Measurements from ENCODE around the gene RALGAPA1.

DNA sequence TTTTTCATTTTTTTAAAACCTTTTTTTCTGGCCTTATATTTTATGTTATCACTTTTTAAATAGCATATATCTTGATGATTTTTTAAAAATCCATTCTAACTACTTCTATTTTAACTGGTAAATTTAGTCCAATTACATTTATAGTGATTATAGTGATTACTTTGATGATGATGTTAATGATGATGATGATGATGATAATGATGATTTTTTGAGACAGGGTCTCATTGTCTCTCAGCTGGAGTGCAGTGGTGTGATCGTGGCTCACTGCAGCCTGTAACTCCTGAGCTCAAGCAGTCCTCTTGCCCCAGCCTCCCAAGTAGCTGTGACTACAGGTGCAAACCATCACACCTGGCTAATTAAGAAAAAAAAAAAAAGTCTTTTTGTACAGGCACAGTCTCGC, 44.1 kb upstream of the RALGAPA1 start:
- TF ChIP-seq, protein P1, sequence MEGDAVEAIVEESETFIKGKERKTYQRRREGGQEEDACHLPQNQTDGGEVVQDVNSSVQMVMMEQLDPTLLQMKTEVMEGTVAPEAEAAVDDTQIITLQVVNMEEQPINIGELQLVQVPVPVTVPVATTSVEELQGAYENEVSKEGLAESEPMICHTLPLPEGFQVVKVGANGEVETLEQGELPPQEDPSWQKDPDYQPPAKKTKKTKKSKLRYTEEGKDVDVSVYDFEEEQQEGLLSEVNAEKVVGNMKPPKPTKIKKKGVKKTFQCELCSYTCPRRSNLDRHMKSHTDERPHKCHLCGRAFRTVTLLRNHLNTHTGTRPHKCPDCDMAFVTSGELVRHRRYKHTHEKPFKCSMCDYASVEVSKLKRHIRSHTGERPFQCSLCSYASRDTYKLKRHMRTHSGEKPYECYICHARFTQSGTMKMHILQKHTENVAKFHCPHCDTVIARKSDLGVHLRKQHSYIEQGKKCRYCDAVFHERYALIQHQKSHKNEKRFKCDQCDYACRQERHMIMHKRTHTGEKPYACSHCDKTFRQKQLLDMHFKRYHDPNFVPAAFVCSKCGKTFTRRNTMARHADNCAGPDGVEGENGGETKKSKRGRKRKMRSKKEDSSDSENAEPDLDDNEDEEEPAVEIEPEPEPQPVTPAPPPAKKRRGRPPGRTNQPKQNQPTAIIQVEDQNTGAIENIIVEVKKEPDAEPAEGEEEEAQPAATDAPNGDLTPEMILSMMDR (IDR thresholded peaks at IDR 0.05) = no peak
- TF ChIP-seq EZH2 (IDR thresholded peaks at IDR 0.05; ENCODE audit: borderline replicate concordance, insufficient read depth, low read depth, low read length, poor library complexity, severe bottlenecking) = no peak
